ENCODE results near the gene RTRAF.

DNA sequence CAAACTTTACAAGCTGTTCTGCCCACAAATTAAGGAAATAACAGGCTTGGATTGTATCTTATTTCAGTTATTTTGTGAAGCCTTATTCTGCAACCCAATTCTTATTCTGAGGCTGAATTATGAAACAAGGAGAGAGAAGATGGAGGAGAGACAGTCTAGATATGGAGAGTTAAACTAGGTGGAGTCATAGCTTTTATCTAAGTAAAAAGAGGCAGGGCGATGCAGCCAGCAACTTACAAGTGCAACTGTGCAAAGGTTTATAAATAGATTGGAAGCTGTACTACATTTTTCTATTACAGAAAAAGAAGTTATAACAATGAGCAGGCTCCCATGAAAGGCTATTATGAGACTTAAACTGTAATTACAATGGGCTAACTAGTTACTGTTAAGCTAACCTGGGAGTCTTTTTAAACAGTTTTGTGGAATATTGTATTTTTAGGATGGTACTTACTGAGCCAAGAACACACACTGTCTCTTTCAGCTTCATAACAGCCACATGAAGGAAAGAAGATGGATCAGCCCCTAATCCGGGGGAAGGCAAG, 57.1 kb downstream of the RTRAF start:
- TF ChIP-seq FOS (IDR thresholded peaks at IDR 0.05; ENCODE audit: borderline replicate concordance, insufficient read depth, low read length), result no peak
- TF ChIP-seq POLR2AphosphoS5 (IDR thresholded peaks at IDR 0.05; ENCODE audit: insufficient read depth, low read depth, low read length), result no peak
- TF ChIP-seq, protein P1, sequence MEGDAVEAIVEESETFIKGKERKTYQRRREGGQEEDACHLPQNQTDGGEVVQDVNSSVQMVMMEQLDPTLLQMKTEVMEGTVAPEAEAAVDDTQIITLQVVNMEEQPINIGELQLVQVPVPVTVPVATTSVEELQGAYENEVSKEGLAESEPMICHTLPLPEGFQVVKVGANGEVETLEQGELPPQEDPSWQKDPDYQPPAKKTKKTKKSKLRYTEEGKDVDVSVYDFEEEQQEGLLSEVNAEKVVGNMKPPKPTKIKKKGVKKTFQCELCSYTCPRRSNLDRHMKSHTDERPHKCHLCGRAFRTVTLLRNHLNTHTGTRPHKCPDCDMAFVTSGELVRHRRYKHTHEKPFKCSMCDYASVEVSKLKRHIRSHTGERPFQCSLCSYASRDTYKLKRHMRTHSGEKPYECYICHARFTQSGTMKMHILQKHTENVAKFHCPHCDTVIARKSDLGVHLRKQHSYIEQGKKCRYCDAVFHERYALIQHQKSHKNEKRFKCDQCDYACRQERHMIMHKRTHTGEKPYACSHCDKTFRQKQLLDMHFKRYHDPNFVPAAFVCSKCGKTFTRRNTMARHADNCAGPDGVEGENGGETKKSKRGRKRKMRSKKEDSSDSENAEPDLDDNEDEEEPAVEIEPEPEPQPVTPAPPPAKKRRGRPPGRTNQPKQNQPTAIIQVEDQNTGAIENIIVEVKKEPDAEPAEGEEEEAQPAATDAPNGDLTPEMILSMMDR (IDR thresholded peaks at IDR 0.05; ENCODE audit: extremely low read depth in 1 of 2, insufficient read depth in 1 of 2, low read depth in 1 of 2, low read length in 2 of 2), result no peak
- TF ChIP-seq, protein P2, sequence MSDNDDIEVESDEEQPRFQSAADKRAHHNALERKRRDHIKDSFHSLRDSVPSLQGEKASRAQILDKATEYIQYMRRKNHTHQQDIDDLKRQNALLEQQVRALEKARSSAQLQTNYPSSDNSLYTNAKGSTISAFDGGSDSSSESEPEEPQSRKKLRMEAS (IDR thresholded peaks at IDR 0.05; ENCODE audit: insufficient read depth, insufficient read length), result no peak

Data from endothelial cell of umbilical vein (primary cell).